ENCODE measurements around the gene NT5DC1. TPM values are rescaled to one million over a fixed set of nuclear protein-coding genes. Genes with fewer than 3 reads are reported as not detected.
A peak's percentile ranks its signal among the peaks of the same experiment; 100 is the strongest.

NT5DC1 gene
- total RNA-seq, 1 experiment from 2014 or later = 37.9 TPM

GRCh38 chr6:116271149-116271708 is 170.6 kb downstream of the NT5DC1 start:
- Histone ChIP-seq H3K4me1 (ENCODE audit: insufficient read depth, low read length, poor library complexity, severe bottlenecking) (peaks cover 18% of the 10 kb centered on the region), H3K4me3 (ENCODE audit: low read depth, low read length, poor library complexity, severe bottlenecking) (no peak overlapping the region), H3K27ac (ENCODE audit: low read depth, low read length, poor library complexity, severe bottlenecking) (no peak overlapping the region), H3K36me3 (ENCODE audit: insufficient read depth, low read length, poor library complexity, severe bottlenecking) (peaks cover 4% of the 10 kb centered on the region), H3K9me3 (ENCODE audit: low read depth, low read length, poor library complexity, severe bottlenecking) (no peaks in the 10 kb centered on the region), H3K27me3 (replicated peaks; ENCODE audit: insufficient read depth, low read depth, low read length, poor library complexity) (no peaks in the 10 kb centered on the region)
- no peak for DNase-seq (ENCODE audit: low spot score)
- POLR2A ChIA-PET (ENCODE audit: low non-redundant PET) = no interaction called here
- intact Hi-C loops (cut with micrococcal nuclease; ENCODE audit: unreplicated experiment) = loop anchor here (10.0 kb wide), 1 partner anchor 574 kb away; no protein-coding TSS in a partner anchor
- BruUV-seq (replicated peaks) = no TSS peak
- no peak for TF ChIP-seq EZH2 (IDR thresholded peaks at IDR 0.05; ENCODE audit: borderline replicate concordance, low read depth, low read length, poor library complexity, severe bottlenecking)
- TF ChIP-seq, protein P1, sequence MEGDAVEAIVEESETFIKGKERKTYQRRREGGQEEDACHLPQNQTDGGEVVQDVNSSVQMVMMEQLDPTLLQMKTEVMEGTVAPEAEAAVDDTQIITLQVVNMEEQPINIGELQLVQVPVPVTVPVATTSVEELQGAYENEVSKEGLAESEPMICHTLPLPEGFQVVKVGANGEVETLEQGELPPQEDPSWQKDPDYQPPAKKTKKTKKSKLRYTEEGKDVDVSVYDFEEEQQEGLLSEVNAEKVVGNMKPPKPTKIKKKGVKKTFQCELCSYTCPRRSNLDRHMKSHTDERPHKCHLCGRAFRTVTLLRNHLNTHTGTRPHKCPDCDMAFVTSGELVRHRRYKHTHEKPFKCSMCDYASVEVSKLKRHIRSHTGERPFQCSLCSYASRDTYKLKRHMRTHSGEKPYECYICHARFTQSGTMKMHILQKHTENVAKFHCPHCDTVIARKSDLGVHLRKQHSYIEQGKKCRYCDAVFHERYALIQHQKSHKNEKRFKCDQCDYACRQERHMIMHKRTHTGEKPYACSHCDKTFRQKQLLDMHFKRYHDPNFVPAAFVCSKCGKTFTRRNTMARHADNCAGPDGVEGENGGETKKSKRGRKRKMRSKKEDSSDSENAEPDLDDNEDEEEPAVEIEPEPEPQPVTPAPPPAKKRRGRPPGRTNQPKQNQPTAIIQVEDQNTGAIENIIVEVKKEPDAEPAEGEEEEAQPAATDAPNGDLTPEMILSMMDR (conservative IDR thresholded peaks at IDR 0.05; ENCODE audit: low read depth, low read length) = no peak
- CTCF ChIA-PET = no interaction called here

DNA sequence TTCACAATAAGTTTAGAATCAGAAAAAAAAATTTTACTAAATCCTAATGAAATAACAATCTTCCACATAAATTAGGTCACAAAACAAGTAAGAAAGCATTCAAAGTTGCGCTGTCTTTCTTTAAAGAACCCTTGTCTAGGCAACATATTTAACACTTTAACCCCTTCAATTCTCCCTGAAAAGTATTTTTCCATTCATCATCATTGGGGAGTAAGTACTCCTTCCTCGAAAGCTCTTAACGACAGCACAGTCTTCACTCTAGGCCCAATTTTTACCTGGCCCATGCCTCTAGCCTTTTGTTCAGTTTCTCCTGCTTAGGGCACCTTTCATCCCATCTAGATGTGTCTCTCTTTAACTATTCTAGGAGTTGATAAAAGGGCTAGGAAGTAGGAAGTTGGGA is 176.5 kb downstream of the NT5DC1 start:
- no TSS peak for BruUV-seq (replicated peaks)
- H3K27me3 ChIP-seq (replicated peaks; ENCODE audit: insufficient read depth, low read depth, low read length, poor library complexity) = no peaks in the 10 kb centered on the region
- ChIA-PET POLR2A (ENCODE audit: low non-redundant PET) (no interaction called here), CTCF (interaction anchor here (1.1 kb wide), 1 partner anchor 9 kb away, joined by 3 read pairs; no protein-coding TSS in a partner anchor)
- intact Hi-C loops (cut with micrococcal nuclease; ENCODE audit: unreplicated experiment) = loop anchor here (5.0 to 10.0 kb wide), 2 partner anchors 370 to 568 kb away; no protein-coding TSS in a partner anchor
- H3K9me3 ChIP-seq (ENCODE audit: low read depth, low read length, poor library complexity, severe bottlenecking) = no peaks in the 10 kb centered on the region
- no peak for DNase-seq (ENCODE audit: low spot score)
- peak overlapping the region; percentile 31 for H3K4me3 ChIP-seq (ENCODE audit: low read depth, low read length, poor library complexity, severe bottlenecking)
- H3K4me1 ChIP-seq (ENCODE audit: insufficient read depth, low read length, poor library complexity, severe bottlenecking) = peaks cover 33% of the 10 kb centered on the region
- no peak for TF ChIP-seq EZH2 (IDR thresholded peaks at IDR 0.05; ENCODE audit: borderline replicate concordance, low read depth, low read length, poor library complexity, severe bottlenecking)
- TF ChIP-seq, protein P1 (conservative IDR thresholded peaks at IDR 0.05; ENCODE audit: low read depth, low read length) = no peak
- peaks cover 9% of the 10 kb centered on the region for H3K36me3 ChIP-seq (ENCODE audit: insufficient read depth, low read length, poor library complexity, severe bottlenecking)
- no peak overlapping the region for H3K27ac ChIP-seq (ENCODE audit: low read depth, low read length, poor library complexity, severe bottlenecking)

GRCh38 chr6:116278481-116278829 is 177.8 kb downstream of the NT5DC1 start:
- Histone ChIP-seq H3K4me3 (ENCODE audit: low read depth, low read length, poor library complexity, severe bottlenecking) (peak overlapping the region; percentile 94), H3K4me1 (ENCODE audit: insufficient read depth, low read length, poor library complexity, severe bottlenecking) (peaks cover 33% of the 10 kb centered on the region), H3K27ac (ENCODE audit: low read depth, low read length, poor library complexity, severe bottlenecking) (no peak overlapping the region), H3K27me3 (replicated peaks; ENCODE audit: insufficient read depth, low read depth, low read length, poor library complexity) (no peaks in the 10 kb centered on the region), H3K9me3 (ENCODE audit: low read depth, low read length, poor library complexity, severe bottlenecking) (no peaks in the 10 kb centered on the region), H3K36me3 (ENCODE audit: insufficient read depth, low read length, poor library complexity, severe bottlenecking) (peaks cover 6% of the 10 kb centered on the region)
- DNase-seq (ENCODE audit: low spot score) = no peak
- BruUV-seq (replicated peaks) = no TSS peak
- ChIA-PET CTCF (no interaction called here), POLR2A (ENCODE audit: low non-redundant PET) (no interaction called here)
- intact Hi-C loops (cut with micrococcal nuclease; ENCODE audit: unreplicated experiment) = loop anchor here (5.0 to 10.0 kb wide), 2 partner anchors 369 to 566 kb away; no protein-coding TSS in a partner anchor
- TF ChIP-seq, protein P1 (conservative IDR thresholded peaks at IDR 0.05; ENCODE audit: low read depth, low read length) = no peak
- no peak for TF ChIP-seq EZH2 (IDR thresholded peaks at IDR 0.05; ENCODE audit: borderline replicate concordance, low read depth, low read length, poor library complexity, severe bottlenecking)
